Activated naive CD8-positive, alpha-beta T cell treated with anti-CD3 and anti-CD28 coated beads, Interleukin-2, amount 50 U/mL, for 24 hours (primary cell): Measurements from ENCODE around the gene HSD17B7.
"Not testable (repeated sequence)": the region's sequence is repeated elsewhere in the genome, so short reads cannot be mapped to it uniquely, and the experiment has no call there.

Experiments
- ATAC-seq: fragments of 150-1000 bp; cut with Tn5 transposase; one replicate; pipeline ENCODE4 v1.10.0; 2021
- DNase-seq: peaks from one replicate; pipeline ENCODE4 v3.0.0; 2021
- H3K27ac Mint-ChIP-seq: one replicate; pipeline ENCODE4 v1.8.0; 2021; ENCODE audit warnings: mild to moderate bottlenecking, mixed read lengths
- H3K27me3 Mint-ChIP-seq: one replicate; pipeline ENCODE4 v1.8.0; 2021; ENCODE audit warnings: mixed read lengths
- H3K36me3 Mint-ChIP-seq: one replicate; pipeline ENCODE4 v1.8.0; 2021; ENCODE audit warnings: low read depth, mixed read lengths
- H3K4me1 Mint-ChIP-seq: one replicate; pipeline ENCODE4 v1.8.0; 2021; ENCODE audit warnings: mixed read lengths
- H3K4me3 Mint-ChIP-seq: one replicate; pipeline ENCODE4 v1.8.0; 2021; ENCODE audit warnings: mild to moderate bottlenecking, moderate library complexity, mixed read lengths
- H3K9me3 Mint-ChIP-seq: one replicate; pipeline ENCODE4 v1.8.0; 2021; ENCODE audit warnings: mixed read lengths

The HSD17B7 gene

GRCh38 chr1:162784926-162785325 is 5.6 kb upstream of the HSD17B7 start:
- not testable (repeated sequence) for H3K4me3 Mint-ChIP-seq, H3K36me3 Mint-ChIP-seq, H3K9me3 Mint-ChIP-seq, H3K27me3 Mint-ChIP-seq, H3K27ac Mint-ChIP-seq, ATAC-seq, H3K4me1 Mint-ChIP-seq, DNase-seq

GRCh38 chr1:162788783-162789182 is 1.7 kb upstream of the HSD17B7 start:
- H3K27ac Mint-ChIP-seq, H3K27me3 Mint-ChIP-seq, ATAC-seq, DNase-seq, H3K4me3 Mint-ChIP-seq, H3K4me1 Mint-ChIP-seq, H3K36me3 Mint-ChIP-seq, H3K9me3 Mint-ChIP-seq: not testable (repeated sequence)

GRCh38 chr1:162790985-162791357 is 469 bp downstream of the HSD17B7 start:
- not testable (repeated sequence) for H3K27me3 Mint-ChIP-seq, H3K9me3 Mint-ChIP-seq, ATAC-seq, DNase-seq
- Mint-ChIP-seq H3K4me1 (peaks cover 10% of the 10 kb centered on the region), H3K27ac (peak overlapping the region; percentile 90), H3K36me3 (peaks cover 11% of the 10 kb centered on the region), H3K4me3 (peak overlapping the region; percentile 86)

GRCh38 chr1:162794284-162794683 is 3.8 kb downstream of the HSD17B7 start:
- not testable (repeated sequence) for H3K27ac Mint-ChIP-seq, H3K9me3 Mint-ChIP-seq, DNase-seq, H3K4me3 Mint-ChIP-seq, H3K27me3 Mint-ChIP-seq, ATAC-seq
- peaks cover 12% of the 10 kb centered on the region for H3K4me1 Mint-ChIP-seq
- peaks cover 24% of the 10 kb centered on the region for H3K36me3 Mint-ChIP-seq

- H3K4me1 Mint-ChIP-seq, ATAC-seq, H3K9me3 Mint-ChIP-seq, H3K27me3 Mint-ChIP-seq, H3K4me3 Mint-ChIP-seq, H3K27ac Mint-ChIP-seq, DNase-seq: not testable (repeated sequence)
- peaks cover 41% of the 10 kb centered on the region for H3K36me3 Mint-ChIP-seq
Measured at GRCh38 chr1:162796617-162797279, 6.2 kb downstream of the HSD17B7 start.

GRCh38 chr1:162799995-162800830 is 9.7 kb downstream of the HSD17B7 start:
- H3K27me3 Mint-ChIP-seq, H3K4me3 Mint-ChIP-seq, DNase-seq, H3K27ac Mint-ChIP-seq, H3K4me1 Mint-ChIP-seq, ATAC-seq, H3K9me3 Mint-ChIP-seq: not testable (repeated sequence)
- peaks cover 43% of the 10 kb centered on the region for H3K36me3 Mint-ChIP-seq

GRCh38 chr1:162807503-162807902 is 17.0 kb downstream of the HSD17B7 start:
- H3K36me3 Mint-ChIP-seq, result peaks cover 46% of the 10 kb centered on the region
- H3K27ac Mint-ChIP-seq, ATAC-seq, H3K27me3 Mint-ChIP-seq, H3K4me3 Mint-ChIP-seq, H3K4me1 Mint-ChIP-seq, DNase-seq, H3K9me3 Mint-ChIP-seq: not testable (repeated sequence)

GRCh38 chr1:162812357-162812756 is 21.9 kb downstream of the HSD17B7 start:
- not testable (repeated sequence) for DNase-seq, H3K27ac Mint-ChIP-seq, ATAC-seq, H3K4me3 Mint-ChIP-seq, H3K4me1 Mint-ChIP-seq, H3K27me3 Mint-ChIP-seq, H3K9me3 Mint-ChIP-seq
- peaks cover 21% of the 10 kb centered on the region for H3K36me3 Mint-ChIP-seq

- not testable (repeated sequence) for H3K36me3 Mint-ChIP-seq, H3K27ac Mint-ChIP-seq
- peaks cover 14% of the 10 kb centered on the region for H3K4me1 Mint-ChIP-seq
Measured at GRCh38 chr1:162818136-162818535, 27.6 kb downstream of the HSD17B7 start.

GRCh38 chr1:162818666-162819065 is 28.2 kb downstream of the HSD17B7 start:
- not testable (repeated sequence) for ATAC-seq, H3K4me3 Mint-ChIP-seq, H3K9me3 Mint-ChIP-seq, H3K27ac Mint-ChIP-seq, DNase-seq, H3K36me3 Mint-ChIP-seq
- H3K4me1 Mint-ChIP-seq, result peaks cover 19% of the 10 kb centered on the region
- peaks cover 20% of the 10 kb centered on the region for H3K27me3 Mint-ChIP-seq

More at GRCh38 chr1:162818136-162818535, 27.6 kb downstream of the HSD17B7 start:
- H3K9me3 Mint-ChIP-seq, ATAC-seq, DNase-seq, H3K4me3 Mint-ChIP-seq: not testable (repeated sequence)
- H3K27me3 Mint-ChIP-seq, result peaks cover 16% of the 10 kb centered on the region

- H3K27ac Mint-ChIP-seq, result no peak overlapping the region
- peak overlapping the region; percentile 59 for H3K4me3 Mint-ChIP-seq
- H3K4me1 Mint-ChIP-seq, result peaks cover 20% of the 10 kb centered on the region
- H3K27me3 Mint-ChIP-seq, result peaks cover 31% of the 10 kb centered on the region
- ATAC-seq, result peak; percentile 48
- H3K9me3 Mint-ChIP-seq, result no peaks in the 10 kb centered on the region
- H3K36me3 Mint-ChIP-seq, result no peaks in the 10 kb centered on the region
- DNase-seq, result peak; percentile 7
Measured at GRCh38 chr1:162822391-162823200, 32.1 kb downstream of the HSD17B7 start.

- peak; percentile 3 for DNase-seq
- peaks cover 20% of the 10 kb centered on the region for H3K4me1 Mint-ChIP-seq
- peaks cover 31% of the 10 kb centered on the region for H3K27me3 Mint-ChIP-seq
Measured at GRCh38 chr1:162823231-162823630, 32.7 kb downstream of the HSD17B7 start.

GRCh38 chr1:162823771-162824525 is 33.4 kb downstream of the HSD17B7 start:
- H3K36me3 Mint-ChIP-seq, result no peaks in the 10 kb centered on the region
- no peak overlapping the region for H3K27ac Mint-ChIP-seq
- peaks cover 20% of the 10 kb centered on the region for H3K4me1 Mint-ChIP-seq
- ATAC-seq (no peak), DNase-seq (no peak)
- H3K9me3 Mint-ChIP-seq, result no peaks in the 10 kb centered on the region
- no peak overlapping the region for H3K4me3 Mint-ChIP-seq
- H3K27me3 Mint-ChIP-seq, result peaks cover 38% of the 10 kb centered on the region

More at GRCh38 chr1:162823231-162823630, 32.7 kb downstream of the HSD17B7 start:
- peak overlapping the region; percentile 59 for H3K4me3 Mint-ChIP-seq
- no peaks in the 10 kb centered on the region for H3K9me3 Mint-ChIP-seq
- no peaks in the 10 kb centered on the region for H3K36me3 Mint-ChIP-seq
- peak; percentile 79 for ATAC-seq
- H3K27ac Mint-ChIP-seq, result no peak overlapping the region

GRCh38 chr1:162829268-162829667 is 38.8 kb downstream of the HSD17B7 start:
- H3K27me3 Mint-ChIP-seq, result peaks cover 24% of the 10 kb centered on the region
- H3K27ac Mint-ChIP-seq, result no peak overlapping the region
- no peak overlapping the region for H3K4me3 Mint-ChIP-seq

More at GRCh38 chr1:162829268-162829667, 38.8 kb downstream of the HSD17B7 start:
- H3K4me1 Mint-ChIP-seq, result no peaks in the 10 kb centered on the region
- DNase-seq (no peak), ATAC-seq (no peak)
- H3K9me3 Mint-ChIP-seq, result no peaks in the 10 kb centered on the region
- no peaks in the 10 kb centered on the region for H3K36me3 Mint-ChIP-seq
